ENCODE results near the gene B4GALNT4. TPM values are rescaled to one million over a fixed set of nuclear protein-coding genes. Genes with fewer than 3 reads are reported as not detected.

Gene B4GALNT4
- total RNA-seq, 1 donor from 2014 or later, result 1.5 TPM

DNA sequence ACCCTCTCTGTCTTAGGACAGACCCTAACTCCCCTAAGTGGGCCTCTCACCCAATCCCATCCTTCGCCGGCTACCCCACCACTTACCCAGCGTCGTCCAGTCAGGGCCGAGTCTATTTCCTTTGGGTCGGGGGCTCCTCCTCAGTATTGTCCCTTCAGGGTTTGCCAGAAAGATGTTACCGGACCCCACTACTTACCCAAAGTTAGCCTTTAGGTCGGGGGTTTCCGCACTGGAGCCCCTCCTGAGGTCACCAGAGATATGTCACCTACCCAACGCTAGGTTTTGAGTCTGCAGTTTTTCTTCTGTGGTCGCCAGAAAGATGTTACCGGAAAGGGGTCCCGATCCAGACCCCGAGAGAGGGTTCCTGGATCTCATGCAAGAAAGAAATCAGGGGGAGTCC is 17.9 kb upstream of the B4GALNT4 start:
- intact Hi-C loops (cut with micrococcal nuclease), result no loop called here
- no peak overlapping the region for H3K27ac ChIP-seq (replicated peaks)

DNA sequence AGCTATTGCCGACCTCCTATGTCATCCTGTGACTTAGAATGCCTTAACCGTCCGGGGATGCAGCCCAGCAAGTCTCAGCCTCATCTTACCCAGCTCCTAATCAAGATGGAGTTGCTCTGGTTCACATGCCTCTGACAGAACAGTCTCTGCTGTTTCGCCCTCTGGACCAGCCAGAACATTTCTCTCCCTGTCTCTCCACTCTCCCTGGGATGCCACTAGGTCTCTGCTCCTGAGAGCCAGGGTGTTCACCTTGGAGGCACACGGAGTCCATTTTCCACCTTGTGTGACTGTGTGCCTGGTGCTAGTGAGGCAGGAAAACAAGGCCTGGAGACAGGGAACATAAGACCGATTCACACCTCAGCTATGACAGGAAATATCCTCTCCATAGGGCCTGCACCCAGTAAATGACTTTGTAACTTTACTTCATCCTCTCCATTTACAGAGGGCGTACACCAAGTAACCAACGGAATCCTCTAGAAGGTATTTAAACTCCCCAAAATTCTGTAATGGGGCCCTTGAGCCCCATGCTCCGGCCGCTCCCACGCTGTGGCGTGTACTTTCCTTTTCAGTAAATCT is 16.8 kb upstream of the B4GALNT4 start:
- no peak overlapping the region for H3K4me3 ChIP-seq
- H3K27me3 ChIP-seq (ENCODE audit: low read depth), result no peaks in the 10 kb centered on the region
- H3K36me3 ChIP-seq, result no peaks in the 10 kb centered on the region
- DNase-seq, result no peak
- TF ChIP-seq, protein P1, sequence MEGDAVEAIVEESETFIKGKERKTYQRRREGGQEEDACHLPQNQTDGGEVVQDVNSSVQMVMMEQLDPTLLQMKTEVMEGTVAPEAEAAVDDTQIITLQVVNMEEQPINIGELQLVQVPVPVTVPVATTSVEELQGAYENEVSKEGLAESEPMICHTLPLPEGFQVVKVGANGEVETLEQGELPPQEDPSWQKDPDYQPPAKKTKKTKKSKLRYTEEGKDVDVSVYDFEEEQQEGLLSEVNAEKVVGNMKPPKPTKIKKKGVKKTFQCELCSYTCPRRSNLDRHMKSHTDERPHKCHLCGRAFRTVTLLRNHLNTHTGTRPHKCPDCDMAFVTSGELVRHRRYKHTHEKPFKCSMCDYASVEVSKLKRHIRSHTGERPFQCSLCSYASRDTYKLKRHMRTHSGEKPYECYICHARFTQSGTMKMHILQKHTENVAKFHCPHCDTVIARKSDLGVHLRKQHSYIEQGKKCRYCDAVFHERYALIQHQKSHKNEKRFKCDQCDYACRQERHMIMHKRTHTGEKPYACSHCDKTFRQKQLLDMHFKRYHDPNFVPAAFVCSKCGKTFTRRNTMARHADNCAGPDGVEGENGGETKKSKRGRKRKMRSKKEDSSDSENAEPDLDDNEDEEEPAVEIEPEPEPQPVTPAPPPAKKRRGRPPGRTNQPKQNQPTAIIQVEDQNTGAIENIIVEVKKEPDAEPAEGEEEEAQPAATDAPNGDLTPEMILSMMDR (IDR thresholded peaks at IDR 0.05; ENCODE audit: borderline replicate concordance), result no peak
- peaks cover 39% of the 10 kb centered on the region for H3K4me1 ChIP-seq
- H3K9me3 ChIP-seq (replicated peaks), result no peaks in the 10 kb centered on the region
- H3K27ac ChIP-seq (replicated peaks), result peak overlapping the region; percentile 100
- intact Hi-C loops (cut with micrococcal nuclease), result no loop called here

More for the DNA sequence above, 17.9 kb upstream of the B4GALNT4 start:
- no peak for DNase-seq
- Histone ChIP-seq H3K4me3 (no peak overlapping the region), H3K4me1 (peaks cover 39% of the 10 kb centered on the region), H3K9me3 (replicated peaks) (no peaks in the 10 kb centered on the region), H3K36me3 (no peaks in the 10 kb centered on the region), H3K27me3 (ENCODE audit: low read depth) (no peaks in the 10 kb centered on the region)
- TF ChIP-seq, protein P1 (IDR thresholded peaks at IDR 0.05; ENCODE audit: borderline replicate concordance), result no peak

DNA sequence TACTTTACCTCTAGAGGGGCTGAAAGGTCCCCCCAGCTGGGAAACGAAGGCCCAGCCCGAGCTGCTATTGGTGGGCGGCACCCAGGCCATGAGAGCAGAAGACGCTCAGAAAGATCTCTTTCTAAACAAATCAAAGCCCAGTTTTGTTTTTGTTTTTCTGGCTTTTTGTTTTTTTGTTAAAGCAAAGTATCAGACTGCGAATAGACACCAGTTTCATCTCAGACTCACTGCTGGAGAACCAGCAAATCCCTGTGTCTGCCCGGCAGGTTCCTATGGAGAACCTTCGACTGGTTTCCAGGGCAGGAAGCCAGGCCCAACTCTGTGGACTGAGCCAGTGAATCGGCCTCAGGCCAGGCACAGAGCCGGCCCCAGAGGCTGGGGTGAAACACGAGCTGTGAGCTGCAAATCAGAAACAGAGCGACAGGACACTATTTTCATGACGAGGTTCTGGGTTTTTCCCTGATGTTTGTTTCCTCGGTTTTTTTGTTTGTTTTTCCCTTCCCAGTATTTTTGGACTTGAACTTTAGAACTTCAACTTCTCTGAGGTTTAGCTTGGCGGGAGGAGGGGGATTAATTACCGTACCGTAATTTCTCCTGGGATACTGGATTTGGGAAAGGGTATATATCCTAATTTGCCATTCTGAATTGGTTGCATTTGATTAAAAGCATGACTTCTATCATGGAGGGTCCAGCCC is 16.0 kb upstream of the B4GALNT4 start:
- peaks cover 39% of the 10 kb centered on the region for H3K4me1 ChIP-seq
- no peaks in the 10 kb centered on the region for H3K36me3 ChIP-seq
- no peaks in the 10 kb centered on the region for H3K9me3 ChIP-seq (replicated peaks)
- TF ChIP-seq, protein P1 (IDR thresholded peaks at IDR 0.05; ENCODE audit: borderline replicate concordance), result no peak
- intact Hi-C loops (cut with micrococcal nuclease), result no loop called here
- H3K4me3 ChIP-seq, result peak overlapping the region; percentile 7
- peaks cover 6% of the 10 kb centered on the region for H3K27me3 ChIP-seq (ENCODE audit: low read depth)
- H3K27ac ChIP-seq (replicated peaks), result peak overlapping the region; percentile 100
- peak; percentile 88 for DNase-seq

DNA sequence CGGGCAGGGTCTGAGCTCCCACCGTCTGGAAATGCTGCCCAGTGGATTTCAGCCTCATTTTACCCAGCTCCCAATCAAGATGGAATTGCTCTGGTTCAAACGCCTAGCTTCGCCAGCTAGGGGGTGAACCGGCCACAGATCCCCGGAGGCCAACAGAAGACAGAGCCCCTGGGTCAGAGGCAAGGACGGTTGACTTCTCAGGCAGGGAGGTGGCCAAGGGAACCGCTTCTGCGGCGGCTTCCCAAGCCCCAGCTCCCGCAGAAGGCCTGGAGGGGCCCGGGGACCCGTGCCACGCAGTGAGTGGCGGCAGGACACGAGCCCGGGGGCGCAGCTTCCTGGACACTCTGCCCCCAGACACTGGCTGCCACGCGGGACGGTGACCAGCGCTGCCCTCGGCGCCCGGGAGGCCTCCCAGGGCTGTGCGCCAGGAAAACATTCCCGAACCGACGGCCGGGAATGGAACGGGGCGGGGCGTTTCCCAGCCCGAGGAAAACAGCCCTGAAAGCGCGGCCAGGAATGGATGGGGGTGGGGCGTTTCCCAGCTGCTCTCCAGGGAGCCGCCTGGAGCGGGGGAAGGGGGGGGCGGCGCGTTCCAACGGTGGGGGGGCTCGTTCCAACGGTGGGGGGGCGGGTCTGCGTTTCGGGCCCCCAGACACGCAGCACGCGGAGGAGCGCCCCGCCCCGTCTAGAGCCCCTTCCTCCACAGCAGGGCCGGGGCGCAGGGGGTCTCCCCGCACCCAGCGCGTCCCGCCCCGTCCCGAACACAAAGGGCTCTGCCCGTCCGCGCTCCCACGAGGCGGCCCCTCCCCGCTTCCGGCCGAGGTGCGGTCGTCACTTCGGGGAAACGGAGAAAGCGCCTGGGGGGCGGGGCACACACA is 13.5 kb upstream of the B4GALNT4 start:
- peaks cover 4% of the 10 kb centered on the region for H3K9me3 ChIP-seq (replicated peaks)
- H3K4me1 ChIP-seq, result peaks cover 39% of the 10 kb centered on the region
- intact Hi-C loops (cut with micrococcal nuclease), result no loop called here
- H3K27me3 ChIP-seq (ENCODE audit: low read depth), result peaks cover 24% of the 10 kb centered on the region
- DNase-seq, result peak; percentile 94
- H3K4me3 ChIP-seq, result peak overlapping the region; percentile 63
- H3K36me3 ChIP-seq, result no peaks in the 10 kb centered on the region
- H3K27ac ChIP-seq (replicated peaks), result peak overlapping the region; percentile 100
- TF ChIP-seq, protein P1 (IDR thresholded peaks at IDR 0.05; ENCODE audit: borderline replicate concordance), result no peak

DNA sequence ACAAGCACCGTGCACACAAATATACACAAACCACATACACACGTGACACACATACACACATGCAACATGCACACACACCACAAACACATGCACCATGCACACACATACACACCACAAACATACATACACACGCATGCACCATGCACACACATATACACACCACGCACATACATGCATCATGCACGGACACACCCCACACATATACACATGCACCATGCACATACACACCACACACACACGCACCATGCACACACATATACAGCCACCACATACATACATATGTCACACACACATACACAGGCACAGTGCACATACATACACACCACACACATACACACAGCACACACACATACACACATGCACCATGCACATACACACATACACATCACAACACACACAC is 12.7 kb upstream of the B4GALNT4 start:
- Histone ChIP-seq H3K4me3 (no peak overlapping the region), H3K9me3 (replicated peaks) (peaks cover 12% of the 10 kb centered on the region), H3K4me1 (peaks cover 39% of the 10 kb centered on the region), H3K27me3 (ENCODE audit: low read depth) (peaks cover 28% of the 10 kb centered on the region), H3K36me3 (no peaks in the 10 kb centered on the region), H3K27ac (replicated peaks) (no peak overlapping the region)
- TF ChIP-seq, protein P1 (IDR thresholded peaks at IDR 0.05; ENCODE audit: borderline replicate concordance), result no peak
- no peak for DNase-seq
- intact Hi-C loops (cut with micrococcal nuclease), result no loop called here
